22Rv1 (cell line): ENCODE data around the gene AK2.

Experiments used
- CTCF ChIP-seq: fragments of 450-650 bp; IDR thresholded peaks from 2 replicates; pipeline ENCODE4 v1.5.1; 2017; ENCODE audit warnings: mild to moderate bottlenecking
- ZFX ChIP-seq: fragments of 450-650 bp; IDR thresholded peaks from 2 replicates; pipeline ENCODE4 v1.6.1; 2017; ENCODE audit warnings: antibody characterized with exemption, borderline replicate concordance

GRCh38 chr1:33065301-33065700, 28.6 kb upstream of the AK2 start:
- TF ChIP-seq CTCF (no peak), ZFX (no peak)
